Purkinje cell (primary cell): ENCODE results near the gene TMOD2. TPM values are rescaled to one million over a fixed set of nuclear protein-coding genes. Genes with fewer than 3 reads are reported as not detected.

Source experiments
- polyA plus RNA-seq: library from polyadenylated mRNA; unstranded; fragments of >200 nt; fragmentation: Nextera tagmentation; gene quantifications from 2 replicates; pipeline ENCODE4 v1.2.1, GENCODE V29; 2014

The TMOD2 gene
- polyA plus RNA-seq, result 26.4 and 31.4 TPM in 2 replicates

DNA sequence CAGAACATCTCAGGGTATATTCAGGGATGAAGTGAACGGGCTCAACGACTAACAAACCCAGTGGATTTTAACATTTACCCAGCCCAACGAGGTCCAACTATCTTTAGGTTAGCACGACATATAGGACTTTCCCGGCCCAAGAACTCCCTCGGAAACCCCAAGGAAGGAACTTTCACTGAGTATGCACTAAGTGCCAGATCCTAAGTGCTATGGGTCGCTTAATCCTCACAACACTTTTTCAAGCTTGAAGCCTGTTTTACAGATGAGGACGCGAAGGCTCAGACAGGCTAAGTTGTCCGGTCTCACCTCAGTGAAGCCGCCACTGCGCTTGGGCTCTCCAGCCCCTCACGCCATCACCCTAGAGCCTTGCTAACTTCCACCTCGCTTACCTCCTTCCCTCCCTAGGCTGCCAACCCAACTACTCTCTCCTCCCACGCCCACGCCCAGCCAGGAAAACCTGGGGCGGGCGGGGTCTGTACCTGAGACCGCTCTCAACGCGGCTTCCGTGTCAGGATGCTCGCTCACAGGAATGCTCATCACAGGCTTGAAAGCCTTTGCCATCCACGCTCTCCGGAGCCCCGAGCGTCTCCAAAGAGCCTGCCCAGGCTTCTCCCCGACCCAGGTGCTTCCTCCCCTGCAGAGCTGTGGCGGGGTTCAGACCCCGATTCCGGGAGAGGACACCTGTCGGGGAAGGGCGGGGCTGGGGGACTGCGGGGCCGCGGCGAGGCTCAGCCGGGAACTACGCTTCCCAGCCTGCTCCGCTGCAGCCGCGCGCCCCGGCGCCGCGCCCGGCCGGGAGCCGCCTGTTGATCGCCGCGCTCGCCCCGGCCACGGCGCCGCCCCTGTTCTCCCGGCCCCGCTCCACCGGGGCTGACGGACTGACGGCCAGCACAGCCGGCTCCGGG, at the start of gene TMOD2:
Gene TMOD2 (plus strand): TSS at position 806 of the 905 bp plus-strand sequence. CDS start 14,845 bp downstream, outside the sequence.

DNA sequence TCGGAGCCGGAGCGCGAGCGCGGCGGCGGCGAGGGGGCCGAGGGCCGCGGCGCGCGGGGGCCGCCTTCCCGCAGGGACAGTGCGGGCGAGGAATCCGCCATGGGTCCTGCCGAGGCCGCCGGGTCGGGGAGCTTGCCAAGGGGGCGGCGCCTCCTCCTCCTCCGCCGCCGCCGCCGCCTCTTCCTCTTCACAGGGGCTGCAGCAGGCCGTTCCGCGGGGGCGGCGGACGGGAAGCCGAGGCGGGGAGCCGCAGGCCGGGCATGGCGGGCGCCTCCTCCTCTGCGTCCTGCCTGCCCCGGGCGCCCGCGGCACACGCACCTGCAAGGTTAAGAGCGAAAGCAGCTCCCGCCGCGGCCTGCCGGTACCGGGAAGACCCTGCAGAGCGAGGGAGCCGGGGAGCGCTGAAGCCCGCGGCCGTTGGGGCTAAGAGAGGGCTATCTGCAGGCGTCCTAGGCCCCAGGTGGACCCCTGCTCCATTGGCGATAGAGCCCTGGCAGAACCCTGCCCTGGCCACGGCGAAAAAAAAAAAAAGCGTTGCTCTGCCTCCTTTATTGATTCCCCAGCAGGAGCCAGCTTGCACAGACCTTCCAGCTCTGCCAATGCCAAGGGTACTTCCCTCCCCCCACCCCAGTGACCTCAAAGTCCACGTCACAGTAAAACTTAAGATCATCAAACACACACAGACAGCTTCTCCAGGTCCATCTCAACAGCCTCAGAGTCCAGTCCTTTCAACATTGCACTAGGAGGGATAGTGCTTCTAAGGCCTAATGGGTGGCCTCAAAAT, 13.7 kb upstream of the TMOD2 start, which contains the start of gene LYSMD2:
Gene LYSMD2 (minus strand): TSS at position 134 of the 784 bp plus-strand sequence. CDS start 33 bp downstream, at position 101.

DNA sequence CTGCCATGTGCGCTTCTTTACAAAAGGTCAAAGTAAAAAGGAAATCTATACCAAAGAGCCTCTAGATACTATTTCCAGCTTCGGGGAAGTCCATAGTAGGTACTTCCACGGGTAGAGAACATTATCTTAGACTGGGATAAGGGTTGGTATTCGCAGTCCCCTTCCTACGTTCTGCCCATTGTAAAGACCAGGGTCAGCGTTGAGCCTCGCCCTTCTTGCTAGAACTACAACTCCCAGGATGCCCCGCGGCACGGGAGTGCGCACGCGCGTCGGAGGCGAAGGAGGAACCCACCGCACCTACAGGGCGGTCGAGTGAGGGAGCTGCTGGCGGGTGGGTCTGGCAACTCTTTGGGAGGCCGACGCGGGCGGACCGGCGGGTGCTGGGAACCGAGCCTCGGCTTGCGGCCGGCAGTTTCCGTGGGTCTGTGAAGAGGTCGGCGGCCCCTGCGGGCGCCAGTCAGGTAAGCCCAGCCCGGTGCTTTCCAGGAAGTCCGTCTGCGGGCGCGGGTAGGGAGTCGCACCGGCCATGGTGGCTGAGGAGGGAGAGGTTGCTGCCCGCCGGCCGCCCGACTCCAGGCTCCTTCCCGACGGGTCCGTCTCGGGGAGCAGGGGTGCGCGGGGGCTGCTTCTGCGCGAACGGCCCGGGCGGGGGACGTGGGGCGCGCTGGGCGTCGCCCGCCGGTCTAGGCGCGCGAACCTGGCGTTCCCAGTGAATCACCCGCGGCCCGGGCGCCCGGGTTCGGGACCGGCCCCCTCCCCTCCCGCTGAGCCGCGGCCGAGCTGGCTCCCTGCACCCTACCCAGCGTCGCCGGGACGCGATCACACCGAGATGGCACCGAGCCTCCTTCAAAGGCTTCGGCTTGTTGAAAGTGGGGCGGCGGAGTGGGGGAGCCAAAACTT, 78.2 kb downstream of the TMOD2 start, which contains the start of gene TMOD3:
Gene TMOD3 (plus strand): TSS at position 278 of the 900 bp plus-strand sequence. CDS start 33,232 bp downstream, outside the sequence.

Other genes with a start within 250 kb of the TMOD2 start
- 62.4 and 68.6 TPM in 2 replicates for gene DMXL2, start 128.8 kb upstream of the TMOD2 start, polyA plus RNA-seq
- gene SCG3, start 70.1 kb upstream of the TMOD2 start, polyA plus RNA-seq, result 252 and 324 TPM in 2 replicates
- gene LYSMD2, start 13.9 kb upstream of the TMOD2 start, polyA plus RNA-seq, result 40.4 and 48.7 TPM in 2 replicates
- gene TMOD3, start 78.1 kb downstream of the TMOD2 start, polyA plus RNA-seq, result 3.3 and 4.7 TPM in 2 replicates
- gene LEO1, start 220.2 kb downstream of the TMOD2 start, polyA plus RNA-seq, result 33.7 and 42.7 TPM in 2 replicates